GM21423 (cell line): ENCODE measurements around the gene ULK4.

ENCODE experiments used
- ATAC-seq: cut with Tn5 transposase; IDR thresholded peaks from one replicate; pipeline ENCODE4 v1.9.1; 2021; ENCODE audit warnings: mild to moderate bottlenecking, moderate library complexity; ENCODE audit not compliant: unreplicated experiment

The ULK4 gene

DNA sequence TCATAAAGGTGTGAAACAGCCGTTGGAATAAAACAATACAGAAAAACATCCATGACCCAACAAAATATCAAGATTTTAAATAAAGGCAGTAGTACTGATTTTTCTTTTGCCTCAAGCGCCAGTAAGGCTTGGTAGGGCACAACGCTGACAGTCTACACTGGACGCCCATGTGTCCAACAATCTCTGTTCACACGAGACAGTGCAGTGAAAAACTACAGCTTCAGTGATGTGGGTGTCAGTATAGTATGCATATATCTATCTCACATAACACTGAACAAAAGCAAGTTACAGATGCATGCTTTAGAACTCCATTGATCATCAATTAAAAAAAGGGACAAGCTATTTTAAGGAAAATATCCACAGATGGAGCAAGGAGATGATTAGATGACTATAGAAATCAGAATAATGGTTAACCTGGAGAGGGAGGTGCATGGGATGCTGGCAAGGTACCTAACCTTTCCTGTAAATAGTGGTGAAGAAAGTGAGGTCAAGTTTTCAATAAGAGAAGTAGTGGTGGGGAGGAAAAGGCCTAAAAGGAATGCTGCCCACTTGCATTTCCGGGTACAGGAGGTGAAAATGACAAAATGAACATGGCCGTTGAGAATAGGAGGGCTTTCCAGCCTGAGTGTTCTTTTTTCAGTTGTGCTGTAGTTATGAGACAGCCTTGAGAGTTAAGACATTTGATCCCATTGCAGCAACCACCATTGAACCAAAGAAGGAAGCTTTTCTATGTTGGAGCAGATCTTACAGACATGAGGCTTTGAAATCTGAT, 719.9 kb downstream of the ULK4 start:
- no peak for ATAC-seq

GRCh38 chr3:41241161-41241560, 720.7 kb downstream of the ULK4 start:
- ATAC-seq: no peak

GRCh38 chr3:41239587-41239986, 722.3 kb downstream of the ULK4 start:
- no peak for ATAC-seq

DNA sequence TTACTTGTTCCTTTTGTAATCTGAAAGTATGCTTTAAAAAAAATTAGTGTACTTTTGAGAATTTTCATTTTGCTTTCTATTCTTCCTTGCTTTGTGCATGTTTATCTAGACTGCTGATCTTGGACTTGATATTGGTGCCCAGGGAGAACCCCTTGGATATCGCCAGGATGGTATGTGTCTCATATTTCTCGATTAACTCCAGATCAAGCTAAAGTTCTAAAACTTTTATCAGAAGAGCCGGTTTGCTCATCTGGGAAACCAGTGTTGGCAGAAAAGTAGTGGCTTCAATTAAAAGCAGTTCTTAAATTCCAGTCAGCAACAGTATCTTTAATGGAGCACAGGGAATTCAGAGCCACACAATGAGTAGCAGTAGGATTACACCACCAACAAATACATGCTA, 724.0 kb downstream of the ULK4 start:
- no peak for ATAC-seq

DNA sequence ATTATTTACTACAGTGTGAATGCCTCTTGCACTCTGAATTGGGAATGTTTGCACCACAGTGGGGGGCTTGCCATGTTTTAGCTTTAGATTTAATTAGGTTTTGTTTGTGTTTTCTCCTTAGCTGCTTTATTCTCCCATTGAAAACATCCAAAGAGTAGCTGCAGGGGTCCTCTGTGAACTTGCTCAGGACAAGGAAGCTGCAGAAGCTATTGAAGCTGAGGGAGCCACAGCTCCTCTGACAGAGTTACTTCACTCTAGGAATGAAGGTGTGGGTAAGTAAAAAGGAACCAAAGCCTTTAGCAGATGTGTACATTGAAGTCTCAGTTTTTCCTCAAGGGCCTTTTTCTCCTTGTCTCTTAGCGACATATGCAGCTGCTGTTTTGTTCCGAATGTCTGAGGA, 725.7 kb downstream of the ULK4 start:
- no peak for ATAC-seq

DNA sequence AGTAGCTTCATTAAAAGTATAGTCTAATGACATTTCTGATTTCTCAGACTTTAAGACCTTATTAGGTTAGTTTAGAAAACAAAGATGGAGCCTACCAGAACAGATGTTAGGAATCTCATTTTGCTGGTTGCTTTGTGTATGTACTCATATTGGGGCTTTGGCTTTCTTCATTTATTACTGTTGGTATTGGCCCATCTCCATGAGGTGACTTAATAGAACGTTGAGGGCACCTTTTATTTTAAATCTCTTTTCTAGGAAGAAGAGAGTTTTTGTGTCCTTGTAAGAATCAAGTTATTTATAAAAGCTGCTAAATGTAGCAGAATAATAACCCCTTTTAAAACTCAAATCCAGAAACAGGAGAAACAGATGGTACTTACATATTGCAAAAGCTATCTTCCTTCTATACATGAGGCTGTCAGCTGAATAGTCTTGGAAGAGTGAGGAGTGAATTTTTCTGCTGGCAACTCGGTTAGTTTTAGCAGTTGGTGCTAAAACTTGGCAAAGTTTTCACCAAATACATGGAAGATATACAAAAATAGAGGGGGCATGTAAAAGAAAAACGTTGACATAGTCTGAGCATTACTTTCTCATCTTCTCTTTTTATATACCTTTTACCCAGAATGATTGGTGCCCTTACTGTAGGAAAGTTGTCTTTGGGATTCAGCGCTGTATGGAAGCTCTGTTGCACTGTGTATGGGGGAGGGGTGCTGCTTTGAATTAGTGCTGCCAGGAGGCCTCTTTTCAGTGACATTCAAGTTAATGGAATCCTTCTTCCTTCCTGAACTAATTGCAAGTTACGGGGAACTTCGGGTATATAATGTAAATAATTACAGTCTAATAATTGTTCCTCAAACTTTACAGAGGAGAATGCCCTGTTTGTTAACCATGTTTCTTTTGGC, 726.8 kb downstream of the ULK4 start:
- no peak for ATAC-seq

DNA sequence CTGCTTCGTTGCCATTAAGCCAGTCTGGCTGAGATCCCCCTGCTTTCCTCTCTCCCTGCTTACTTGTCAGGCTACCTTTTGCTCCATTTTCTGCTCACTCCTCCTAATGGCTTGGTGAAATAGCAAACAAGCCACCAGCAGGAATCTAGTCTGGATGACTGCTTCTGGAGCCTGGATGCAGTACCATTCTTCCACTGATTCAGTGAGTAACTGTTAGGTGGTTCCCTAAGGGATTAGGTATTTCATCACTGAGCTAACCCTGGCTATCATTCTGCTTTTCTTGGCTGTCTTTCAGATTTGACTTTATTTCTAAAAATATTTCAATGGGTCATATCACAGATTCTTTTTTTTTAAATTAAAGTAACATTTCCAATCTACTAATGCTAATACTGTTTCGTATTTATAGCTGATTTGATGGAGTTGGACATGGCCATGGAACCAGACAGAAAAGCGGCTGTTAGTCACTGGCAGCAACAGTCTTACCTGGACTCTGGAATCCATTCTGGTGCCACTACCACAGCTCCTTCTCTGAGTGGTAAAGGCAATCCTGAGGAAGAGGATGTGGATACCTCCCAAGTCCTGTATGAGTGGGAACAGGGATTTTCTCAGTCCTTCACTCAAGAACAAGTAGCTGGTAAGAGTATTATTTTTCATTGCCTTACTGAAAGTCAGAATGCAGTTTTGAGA, 737.6 kb downstream of the ULK4 start:
- no peak for ATAC-seq

GRCh38 chr3:41223691-41224090, 738.2 kb downstream of the ULK4 start:
- ATAC-seq: no peak

DNA sequence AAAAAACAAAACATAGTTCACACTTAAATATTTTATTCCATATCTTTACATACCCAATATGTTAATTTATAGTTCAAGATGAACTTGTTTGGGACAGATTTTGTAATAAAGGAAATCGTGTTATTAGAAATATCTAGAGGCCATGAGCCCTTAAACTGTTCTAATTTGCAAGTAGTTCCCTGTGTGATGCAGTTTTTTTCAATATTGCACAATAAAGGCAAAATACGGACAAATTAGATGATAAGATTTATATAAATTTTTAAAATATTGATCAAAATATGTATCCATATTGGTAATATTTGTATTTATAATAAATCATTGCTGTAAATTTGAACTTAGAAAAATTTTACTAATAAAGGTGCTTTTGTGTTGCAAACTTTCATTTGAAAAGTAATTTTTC, 738.8 kb downstream of the ULK4 start:
- ATAC-seq: no peak

DNA sequence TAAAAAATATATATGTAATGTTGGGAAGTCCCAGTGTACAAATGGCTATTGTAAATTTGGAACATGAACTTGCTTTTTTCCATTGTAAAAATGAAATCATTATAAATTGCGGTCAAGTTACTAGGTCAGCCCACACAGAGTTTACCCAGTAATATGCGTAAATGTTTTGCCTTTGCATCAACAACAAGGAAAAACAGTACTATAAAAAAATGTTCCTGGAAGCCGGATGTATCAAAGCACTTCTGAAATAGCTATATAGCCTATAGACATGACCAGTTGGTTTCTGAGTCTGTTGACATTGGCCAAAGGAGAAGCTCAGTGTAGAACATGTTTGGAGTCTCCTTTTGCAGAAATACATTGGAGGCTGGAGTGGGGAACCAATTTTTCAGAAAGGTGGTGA, 739.4 kb downstream of the ULK4 start:
- ATAC-seq: no peak

DNA sequence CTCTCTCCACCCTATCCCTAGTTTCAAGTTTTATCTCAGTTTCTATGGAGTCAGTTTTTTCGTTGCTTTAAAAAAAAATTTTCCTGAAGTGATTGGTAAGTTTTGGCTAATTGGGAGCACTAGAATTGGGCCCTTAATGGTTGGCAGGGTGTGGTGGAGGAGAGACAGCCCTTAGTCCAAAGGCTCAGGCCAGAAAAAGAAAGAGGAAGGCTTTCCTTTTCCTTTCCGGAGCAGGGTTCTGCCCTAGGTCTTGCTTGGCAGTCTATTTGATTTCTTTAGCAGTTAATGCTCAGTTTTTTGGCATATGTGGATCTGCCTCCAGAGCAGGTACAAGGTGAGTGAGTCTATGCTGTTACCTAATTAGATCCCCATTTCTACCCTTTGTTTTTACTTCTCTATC, 739.9 kb downstream of the ULK4 start:
- no peak for ATAC-seq

- no peak for ATAC-seq
Measured at GRCh38 chr3:41220906-41221677, 740.8 kb downstream of the ULK4 start.

DNA sequence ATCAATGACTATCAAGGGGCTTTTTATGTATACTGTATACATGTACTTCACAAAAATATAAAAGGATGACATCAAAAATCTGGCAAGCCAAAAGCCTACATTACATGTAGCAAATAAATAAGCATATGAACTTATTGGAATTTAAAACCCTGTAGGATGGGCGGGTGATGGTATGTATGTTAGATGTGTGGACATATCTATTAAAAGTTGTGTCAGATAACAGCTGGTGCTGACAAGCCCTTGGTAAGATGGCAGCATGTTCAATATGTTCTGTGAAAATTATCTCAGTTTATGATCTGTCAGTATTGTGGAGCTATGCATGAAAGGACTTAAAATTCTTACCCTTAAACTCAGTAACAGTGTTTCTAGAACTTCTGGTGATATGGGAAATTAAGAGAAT, 742.5 kb downstream of the ULK4 start:
- no peak for ATAC-seq

DNA sequence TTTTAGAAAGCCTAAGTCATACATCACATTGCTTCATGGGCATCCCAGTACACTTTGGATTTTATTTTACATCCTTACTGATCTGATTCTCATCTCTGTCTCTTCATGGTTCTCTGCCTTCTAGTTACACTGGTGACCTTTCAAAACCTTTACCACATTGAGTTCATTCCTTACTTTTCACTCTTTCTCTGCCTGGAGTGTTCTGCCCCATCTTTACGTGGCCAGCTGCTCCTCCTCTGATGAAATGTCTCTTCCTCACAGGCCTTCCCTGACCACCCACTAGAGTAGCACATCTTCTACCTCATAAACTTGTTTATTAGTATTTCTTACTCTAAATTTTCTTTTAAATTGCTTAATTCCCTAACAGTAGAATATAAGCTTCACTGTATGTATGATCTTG, 744.9 kb downstream of the ULK4 start:
- no peak for ATAC-seq

DNA sequence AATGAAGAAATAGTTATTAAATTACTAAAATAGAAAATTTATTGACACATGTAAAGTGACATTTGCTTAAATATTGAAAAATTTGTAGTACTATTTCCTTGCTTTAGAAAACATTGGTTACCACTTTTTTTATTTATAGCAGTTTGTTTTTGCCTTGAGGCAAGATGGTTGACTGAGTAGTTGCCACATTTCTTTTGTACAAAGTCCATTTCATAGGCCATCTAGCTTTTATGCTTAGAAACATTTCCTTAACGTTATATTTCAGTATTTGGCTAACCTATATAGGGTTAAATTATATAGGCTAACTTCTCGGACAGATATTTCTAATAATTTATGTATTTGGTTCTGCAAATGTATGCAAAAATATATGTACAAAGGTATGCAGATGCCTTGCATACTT, 745.5 kb downstream of the ULK4 start:
- ATAC-seq: no peak

- no peak for ATAC-seq
Measured at GRCh38 chr3:41213588-41213987, 748.3 kb downstream of the ULK4 start.

DNA sequence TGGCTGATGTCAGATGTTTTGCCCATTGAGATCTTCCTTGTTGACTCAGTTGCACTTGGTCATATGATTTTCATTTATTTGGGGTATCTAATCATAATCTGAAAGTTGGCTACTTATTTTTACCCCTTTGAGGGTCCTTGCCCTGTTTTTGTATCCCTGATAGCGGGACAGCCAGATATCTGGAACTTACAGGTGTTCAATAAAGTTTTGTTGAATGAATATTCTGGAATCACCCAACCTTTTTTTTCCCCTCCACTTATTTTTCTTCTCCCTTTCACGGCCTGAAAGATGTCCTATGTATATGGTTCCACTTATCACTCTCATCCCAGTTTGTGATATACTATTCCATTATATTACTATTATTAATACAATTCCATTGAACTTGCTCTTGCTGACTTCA, 749.8 kb downstream of the ULK4 start:
- ATAC-seq: no peak

GRCh38 chr3:41210966-41211365, 750.9 kb downstream of the ULK4 start:
- ATAC-seq: no peak

- no peak for ATAC-seq
Measured at GRCh38 chr3:41209646-41210045, 752.3 kb downstream of the ULK4 start.

DNA sequence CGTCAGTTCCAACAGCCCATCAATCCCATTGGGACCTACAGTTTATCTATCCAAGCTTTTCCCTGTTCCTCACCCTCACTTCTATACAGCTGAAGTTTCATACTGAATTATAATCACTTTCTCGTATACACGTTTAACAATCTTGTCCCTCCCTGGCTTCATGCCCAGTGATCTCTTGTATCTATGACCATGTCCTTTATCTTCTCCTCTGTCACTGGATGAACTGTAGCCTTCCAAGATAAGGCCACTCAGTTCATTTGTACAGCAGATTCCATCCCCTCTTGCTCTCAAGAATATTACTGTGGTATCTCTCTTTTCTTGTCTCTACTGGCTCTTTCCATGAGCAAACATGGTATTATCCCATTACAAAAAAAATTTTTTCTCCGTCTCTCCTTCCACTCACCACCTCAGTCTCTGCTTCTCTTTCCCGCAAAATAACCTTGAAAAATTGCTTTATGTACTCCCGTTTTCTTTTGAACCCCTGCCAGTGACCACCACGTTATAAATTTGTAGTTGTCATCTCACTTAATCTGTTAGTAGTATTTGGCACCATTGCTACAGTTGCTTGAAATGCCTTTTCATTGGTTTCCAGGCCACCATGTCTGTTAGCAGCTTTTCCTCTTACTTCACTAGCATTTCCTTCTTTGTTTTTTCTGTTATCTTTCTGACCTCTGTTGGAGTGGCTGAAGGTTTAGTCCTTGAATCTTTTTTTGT, 753.2 kb downstream of the ULK4 start:
- ATAC-seq: no peak
